Spleen (tissue), 11 donors: ENCODE data around the gene MOK. TPM values are rescaled to one million over a fixed set of nuclear protein-coding genes. Genes with fewer than 3 reads are reported as not detected.

Experiments
- DNase-seq: peaks from one replicate; pipeline ENCODE4 v3.0.0-alpha.2; 2020
- H3K27ac ChIP-seq, 8 donors: fragments of 200-600 bp; sonication (generic) in 7 of 8; 1 replicate in 4 of 8; 2 replicates in 4 of 8; pipeline versions ENCODE4 v1.5.0 to v1.8.0; 2016 to 2021; ENCODE audit warnings: inconsistent platforms in 4 of 8, mild to moderate bottlenecking in 4 of 8, moderate library complexity in 1 of 8
- H3K27me3 ChIP-seq, 7 donors: fragments of 200-600 bp; sonication (generic) in 6 of 7; replicated peaks in 1 of 7; 1 replicate in 4 of 7; 2 replicates in 3 of 7; pipeline versions ENCODE4 v1.5.0 to v1.8.0; 2016 to 2021; ENCODE audit warnings: inconsistent platforms in 3 of 7, mild to moderate bottlenecking in 1 of 7
- H3K36me3 ChIP-seq, 6 donors: fragments of 200-600 bp; sonication (generic) in 5 of 6; 1 replicate in 4 of 6; 2 replicates in 2 of 6; pipeline versions ENCODE4 v1.5.0 to v1.8.0; 2016 to 2021; ENCODE audit warnings: inconsistent platforms in 2 of 6
- H3K4me1 ChIP-seq, 6 donors: fragments of 200-600 bp; sonication (generic) in 5 of 6; 1 replicate in 3 of 6; 2 replicates in 3 of 6; pipeline versions ENCODE4 v1.5.0 to v1.8.0; 2016 to 2021; ENCODE audit warnings: inconsistent platforms in 3 of 6
- H3K4me3 ChIP-seq, 8 donors: fragments of 200-600 bp; sonication (generic) in 7 of 8; 1 replicate in 4 of 8; 2 replicates in 4 of 8; pipeline versions ENCODE4 v1.5.0 to v1.8.0; 2016 to 2021; ENCODE audit warnings: inconsistent platforms in 4 of 8, mild to moderate bottlenecking in 4 of 8, moderate library complexity in 2 of 8
- H3K9me3 ChIP-seq, 8 donors: fragments of 200-600 bp; sonication (generic) in 7 of 8; 1 replicate in 4 of 8; 2 replicates in 4 of 8; pipeline versions ENCODE4 v1.5.0 to v1.8.0; 2016 to 2021; ENCODE audit warnings: inconsistent platforms in 4 of 8
- POLR2A ChIP-seq, 3 donors: fragments of 450-650 bp; IDR thresholded peaks; one replicate each; pipeline ENCODE4 v1.5.1; 2017; ENCODE audit warnings: antibody characterized with exemption in 3 of 3, mild to moderate bottlenecking in 1 of 3
- POLR2AphosphoS5 ChIP-seq, 3 donors: sonication (generic); formaldehyde crosslinking; IDR thresholded peaks; one replicate each; pipeline ENCODE4 v1.5.1; 2017; ENCODE audit warnings: antibody characterized with exemption in 3 of 3
- WGBS, 5 donors: extraction: QIAGEN DNeasy Blood & Tissue Kit in 3 of 5; methylation state at CpG; one replicate each; pipeline versions ENCODE4 v1.1.5 to v1.1.7; 2013 to 2018; 5-methylcytosine and 5-hydroxymethylcytosine counted together
- intact Hi-C: fragments of 100-400 bp; cut with DNase I; formaldehyde crosslinking; loops from one replicate; pipeline ENCODE4 v1.15.0; 2023; ENCODE audit warnings: low total_unique reads
- polyA plus RNA-seq, 3 donors: library from polyadenylated mRNA; stranded (reverse); fragments of 200-250 nt; gene quantifications; one replicate each; pipeline ENCODE4 v1.2.1, GENCODE V29; 2013
- total RNA-seq, 7 donors: library from RNA; depleted of rRNA in 3 of 7; stranded (reverse); fragments of >200 nt in 3 of 7; fragmentation: NEBNext Ultra II Directional in 4 of 7; extraction: Animal tissue kit (Norgen Biotek cat#: 25700) in 4 of 7; gene quantifications; one replicate each; pipeline versions ENCODE4 v1.1.0 to v1.2.1, GENCODE V29; 2016 to 2021
- TF ChIP-seq, protein P1 (sequence below), 11 experiments: fragments of 200-600 bp in 7 of 11; fragments of 450-650 bp in 4 of 11; sonication (generic) in 4 of 11; IDR thresholded peaks in 8 of 11; conservative IDR thresholded peaks in 3 of 11; 1 replicate in 7 of 11; 2 replicates in 4 of 11; pipeline versions ENCODE4 v1.4.0 to v1.8.0; 2016 to 2021; ENCODE audit warnings: antibody characterized with exemption in 11 of 11, inconsistent platforms in 4 of 11, mild to moderate bottlenecking in 1 of 11
- donor health status: healthy with polysubstance abuse.
- donor health status: DM: no; HTN: no; CAD: no; lungs with moderate emphysema.
- donor health status: DM: no; HTN: no; CAD: no.
- donor health status: Bipolar disorder and iron deficiency.
- donor health status: healthy.
- donor health status: DM: no; HTN: no; CAD: no.
- donor health status: DM: yes; HTN: yes; CAD: no.

The MOK gene
- total and polyA plus RNA-seq, 10 donors, result 4.1 to 12.2 (median 9.9) TPM

DNA sequence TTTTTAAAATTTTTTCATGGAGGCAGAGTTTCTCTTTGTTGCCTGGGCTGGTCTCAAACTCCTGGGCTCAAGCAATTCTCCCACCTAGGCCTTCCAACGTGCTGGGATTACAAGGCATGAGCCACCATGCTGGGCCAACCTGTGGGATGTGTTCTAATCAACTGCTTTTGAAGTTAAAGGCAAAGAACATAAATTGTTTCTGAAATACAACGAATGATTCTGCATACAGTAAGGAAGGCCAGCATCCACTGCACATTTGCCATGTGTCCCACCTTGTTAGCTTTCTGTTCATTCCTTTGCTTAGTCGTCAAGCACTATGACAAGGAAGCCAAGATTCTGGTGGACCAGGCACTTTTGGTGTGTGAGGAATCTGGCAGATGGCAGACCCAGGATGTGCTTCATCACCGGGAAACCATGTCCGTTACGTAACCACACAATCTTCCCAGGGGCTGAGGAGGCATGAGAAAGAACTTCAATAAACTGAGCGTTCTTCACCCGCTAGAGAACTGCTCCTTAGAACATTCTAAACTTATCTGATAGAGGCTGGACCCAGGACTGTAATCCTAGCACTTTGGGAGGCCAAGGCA lies 24.5 kb downstream of the MOK start:
- Histone ChIP-seq H3K4me3 (no peak overlapping the region), H3K27me3 (no peaks in the 10 kb centered on the region), H3K9me3 (no peaks in the 10 kb centered on the region), H3K36me3 (no peaks in the 10 kb centered on the region), H3K4me1 (no peaks in the 10 kb centered on the region), H3K27ac (no peak overlapping the region)
- TF ChIP-seq, protein P1, sequence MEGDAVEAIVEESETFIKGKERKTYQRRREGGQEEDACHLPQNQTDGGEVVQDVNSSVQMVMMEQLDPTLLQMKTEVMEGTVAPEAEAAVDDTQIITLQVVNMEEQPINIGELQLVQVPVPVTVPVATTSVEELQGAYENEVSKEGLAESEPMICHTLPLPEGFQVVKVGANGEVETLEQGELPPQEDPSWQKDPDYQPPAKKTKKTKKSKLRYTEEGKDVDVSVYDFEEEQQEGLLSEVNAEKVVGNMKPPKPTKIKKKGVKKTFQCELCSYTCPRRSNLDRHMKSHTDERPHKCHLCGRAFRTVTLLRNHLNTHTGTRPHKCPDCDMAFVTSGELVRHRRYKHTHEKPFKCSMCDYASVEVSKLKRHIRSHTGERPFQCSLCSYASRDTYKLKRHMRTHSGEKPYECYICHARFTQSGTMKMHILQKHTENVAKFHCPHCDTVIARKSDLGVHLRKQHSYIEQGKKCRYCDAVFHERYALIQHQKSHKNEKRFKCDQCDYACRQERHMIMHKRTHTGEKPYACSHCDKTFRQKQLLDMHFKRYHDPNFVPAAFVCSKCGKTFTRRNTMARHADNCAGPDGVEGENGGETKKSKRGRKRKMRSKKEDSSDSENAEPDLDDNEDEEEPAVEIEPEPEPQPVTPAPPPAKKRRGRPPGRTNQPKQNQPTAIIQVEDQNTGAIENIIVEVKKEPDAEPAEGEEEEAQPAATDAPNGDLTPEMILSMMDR (IDR thresholded peaks at IDR 0.05 in 8 of 11, conservative IDR thresholded peaks at IDR 0.05 in 3 of 11), result no peak
- TF ChIP-seq POLR2AphosphoS5 (IDR thresholded peaks at IDR 0.05), result no peak
- no peak for TF ChIP-seq POLR2A (IDR thresholded peaks at IDR 0.05)
- no peak for DNase-seq
- intact Hi-C loops, result no loop called here
- 63 to 91% (median 80%) methylated on average over 8 of the region's 8 CpGs for WGBS, 5 donors

DNA sequence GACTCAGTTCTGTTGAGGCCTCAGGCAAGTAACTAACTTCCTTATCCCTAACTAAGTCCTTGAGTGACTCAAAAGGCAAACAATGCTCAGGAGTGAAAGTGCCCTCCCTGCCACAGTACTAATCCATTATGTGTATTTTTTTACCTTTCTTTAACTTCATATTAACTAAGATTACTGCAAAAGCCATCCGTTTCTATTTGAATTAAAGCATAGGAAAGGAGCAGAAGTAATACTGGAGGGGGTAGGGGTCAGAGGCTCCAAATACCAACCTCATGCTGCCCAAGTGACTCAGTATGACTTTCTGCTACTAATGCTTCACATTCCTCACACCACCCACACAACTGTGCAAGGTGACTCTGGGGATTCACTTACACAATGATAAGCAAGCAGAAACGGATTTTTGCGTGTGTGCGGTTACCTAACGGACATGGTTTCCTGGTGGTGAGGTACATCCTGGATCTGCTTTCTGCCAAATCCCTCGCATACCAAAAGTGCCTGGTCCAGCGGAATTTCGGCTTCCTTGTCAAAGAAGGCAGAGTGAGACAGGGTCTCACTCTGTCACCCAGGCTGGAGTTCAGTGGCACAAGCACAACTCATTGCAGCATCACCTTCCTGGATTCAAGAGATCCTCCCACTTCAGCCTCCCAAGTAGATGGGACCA lies 25.1 kb downstream of the MOK start:
- no peak for DNase-seq
- intact Hi-C loops, result no loop called here

DNA sequence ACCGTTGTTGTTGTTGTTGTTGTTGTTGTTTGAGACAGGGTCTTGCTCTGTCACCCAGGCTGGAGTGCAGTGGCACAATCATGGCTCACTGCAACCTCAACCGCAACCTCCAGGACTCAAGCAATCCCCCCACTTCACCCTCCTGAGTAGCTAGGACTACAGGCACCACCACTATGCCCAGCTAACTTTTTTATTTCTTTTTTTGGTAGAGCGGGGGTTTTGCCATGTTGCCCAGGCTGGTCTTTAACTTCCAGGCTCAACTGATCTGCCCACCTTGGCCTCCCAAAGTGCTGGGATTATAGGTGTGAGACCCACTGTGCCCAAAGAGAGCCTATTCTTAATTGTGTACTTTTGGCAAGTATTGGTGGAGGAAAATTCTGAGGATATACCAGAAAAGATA lies 25.7 kb downstream of the MOK start:
- Histone ChIP-seq H3K4me1 (no peaks in the 10 kb centered on the region), H3K27ac (no peak overlapping the region), H3K9me3 (no peaks in the 10 kb centered on the region), H3K27me3 (no peaks in the 10 kb centered on the region), H3K36me3 (no peaks in the 10 kb centered on the region), H3K4me3 (no peak overlapping the region)
- 81 to 92% (median 84%) methylated on average over 3 of the region's 3 CpGs for WGBS, 5 donors
- intact Hi-C loops, result no loop called here
- DNase-seq, result no peak
- no peak for TF ChIP-seq POLR2AphosphoS5 (IDR thresholded peaks at IDR 0.05)
- TF ChIP-seq POLR2A (IDR thresholded peaks at IDR 0.05), result no peak
- TF ChIP-seq, protein P1 (IDR thresholded peaks at IDR 0.05 in 8 of 11, conservative IDR thresholded peaks at IDR 0.05 in 3 of 11), result no peak

More for the DNA sequence above, 25.1 kb downstream of the MOK start:
- H3K4me1 ChIP-seq, result no peaks in the 10 kb centered on the region
- H3K27ac ChIP-seq, result no peak overlapping the region
- H3K9me3 ChIP-seq, result no peaks in the 10 kb centered on the region
- H3K4me3 ChIP-seq, result no peak overlapping the region
- H3K27me3 ChIP-seq, result no peaks in the 10 kb centered on the region
- TF ChIP-seq, protein P1 (IDR thresholded peaks at IDR 0.05 in 8 of 11, conservative IDR thresholded peaks at IDR 0.05 in 3 of 11), result no peak
- no peak for TF ChIP-seq POLR2A (IDR thresholded peaks at IDR 0.05)
- no peaks in the 10 kb centered on the region for H3K36me3 ChIP-seq
- WGBS, 5 donors, result 54 to 92% (median 78%) methylated on average over 8 of the region's 8 CpGs

DNA sequence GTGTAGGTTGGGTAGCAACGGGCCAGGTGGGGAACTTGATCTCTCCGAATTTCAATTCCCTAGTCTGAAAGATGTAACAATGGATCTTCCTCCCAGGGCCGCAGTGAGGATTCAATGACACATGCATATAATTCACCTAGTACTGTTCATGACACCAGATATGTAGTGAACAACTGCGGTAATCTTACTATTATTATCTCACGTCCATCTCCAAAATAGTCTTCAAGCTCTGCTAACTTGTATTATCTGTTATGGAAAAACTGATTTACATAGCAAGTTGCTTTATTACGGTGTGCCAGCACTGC lies 26.4 kb downstream of the MOK start:
- 89 to 95% (median 91%) methylated on average over 6 of the region's 6 CpGs for WGBS, 5 donors
- Histone ChIP-seq H3K27ac (no peak overlapping the region), H3K4me3 (no peak overlapping the region), H3K9me3 (no peaks in the 10 kb centered on the region), H3K36me3 (no peaks in the 10 kb centered on the region), H3K27me3 (no peaks in the 10 kb centered on the region), H3K4me1 (no peaks in the 10 kb centered on the region)
- intact Hi-C loops, result no loop called here
- DNase-seq, result no peak
- TF ChIP-seq, protein P1 (IDR thresholded peaks at IDR 0.05 in 8 of 11, conservative IDR thresholded peaks at IDR 0.05 in 3 of 11), result no peak
